ENCODE data around the gene NSUN6.
A peak's percentile ranks its signal among the peaks of the same experiment; 100 is the strongest.

NSUN6 gene

GRCh38 chr10:18540195-18540594, 111.2 kb downstream of the NSUN6 start:
- no peaks in the 10 kb centered on the region for H3K9me3 Mint-ChIP-seq
- no peak for TF ChIP-seq CTCF (IDR thresholded peaks at IDR 0.05)
- H3K4me3 Mint-ChIP-seq: no peak overlapping the region
- DNase-seq: no peak
- no peaks in the 10 kb centered on the region for H3K27me3 Mint-ChIP-seq (ENCODE audit: low read depth, poor library complexity)
- no peak overlapping the region for H3K27ac Mint-ChIP-seq
- H3K4me1 Mint-ChIP-seq: no peaks in the 10 kb centered on the region
- H3K36me3 Mint-ChIP-seq (ENCODE audit: low read depth): peaks cover 52% of the 10 kb centered on the region

- peaks cover 57% of the 10 kb centered on the region for H3K36me3 Mint-ChIP-seq (ENCODE audit: low read depth)
- no peaks in the 10 kb centered on the region for H3K27me3 Mint-ChIP-seq (ENCODE audit: low read depth, poor library complexity)
- no peak overlapping the region for H3K4me3 Mint-ChIP-seq
- no peaks in the 10 kb centered on the region for H3K9me3 Mint-ChIP-seq
- H3K4me1 Mint-ChIP-seq: no peaks in the 10 kb centered on the region
- peak overlapping the region; percentile 71 for H3K27ac Mint-ChIP-seq
- no peak for DNase-seq
- TF ChIP-seq CTCF (IDR thresholded peaks at IDR 0.05): no peak
Observed at GRCh38 chr10:18539335-18539734, 112.1 kb downstream of the NSUN6 start.

- peaks cover 27% of the 10 kb centered on the region for H3K9me3 Mint-ChIP-seq
- H3K4me1 Mint-ChIP-seq: no peaks in the 10 kb centered on the region
- TF ChIP-seq CTCF (IDR thresholded peaks at IDR 0.05): no peak
- no peak overlapping the region for H3K27ac Mint-ChIP-seq
- H3K27me3 Mint-ChIP-seq (ENCODE audit: low read depth, poor library complexity): peaks cover 4% of the 10 kb centered on the region
- peaks cover 64% of the 10 kb centered on the region for H3K36me3 Mint-ChIP-seq (ENCODE audit: low read depth)
- H3K4me3 Mint-ChIP-seq: no peak overlapping the region
- no peak for DNase-seq
Observed at GRCh38 chr10:18533896-18534295, 117.5 kb downstream of the NSUN6 start.

- DNase-seq: no peak
- H3K4me3 Mint-ChIP-seq: no peak overlapping the region
- H3K4me1 Mint-ChIP-seq: peaks cover 4% of the 10 kb centered on the region
- H3K27me3 Mint-ChIP-seq (ENCODE audit: low read depth, poor library complexity): peaks cover 4% of the 10 kb centered on the region
- no peak overlapping the region for H3K27ac Mint-ChIP-seq
- H3K9me3 Mint-ChIP-seq: peaks cover 27% of the 10 kb centered on the region
- peaks cover 68% of the 10 kb centered on the region for H3K36me3 Mint-ChIP-seq (ENCODE audit: low read depth)
- TF ChIP-seq CTCF (IDR thresholded peaks at IDR 0.05): no peak
Observed at GRCh38 chr10:18532881-18533535, 118.4 kb downstream of the NSUN6 start.

- no peak for TF ChIP-seq CTCF (IDR thresholded peaks at IDR 0.05)
- Mint-ChIP-seq H3K27me3 (ENCODE audit: low read depth, poor library complexity) (peaks cover 4% of the 10 kb centered on the region), H3K4me1 (peaks cover 24% of the 10 kb centered on the region), H3K4me3 (no peak overlapping the region), H3K9me3 (peaks cover 27% of the 10 kb centered on the region), H3K36me3 (ENCODE audit: low read depth) (peaks cover 44% of the 10 kb centered on the region), H3K27ac (peak overlapping the region; percentile 22)
- no peak for DNase-seq
Observed at GRCh38 chr10:18528292-18528691, 123.1 kb downstream of the NSUN6 start.

- Mint-ChIP-seq H3K4me3 (no peak overlapping the region), H3K9me3 (peaks cover 27% of the 10 kb centered on the region), H3K36me3 (ENCODE audit: low read depth) (peaks cover 42% of the 10 kb centered on the region), H3K27me3 (ENCODE audit: low read depth, poor library complexity) (peaks cover 4% of the 10 kb centered on the region), H3K27ac (peak overlapping the region; percentile 22), H3K4me1 (peaks cover 28% of the 10 kb centered on the region)
- TF ChIP-seq CTCF (IDR thresholded peaks at IDR 0.05): no peak
- no peak for DNase-seq
Observed at GRCh38 chr10:18527687-18528086, 123.7 kb downstream of the NSUN6 start.

All from nephron progenitor cell (in vitro differentiated cells).